Superior temporal gyrus (tissue), 1 donor: ENCODE measurements around the gene REEP3.
A peak's percentile ranks its signal among the peaks of the same experiment; 100 is the strongest.
"Not testable (repeated sequence)": the region's sequence is repeated elsewhere in the genome, so short reads cannot be mapped to it uniquely, and the experiment has no call there.

ENCODE experiments used
- DNase-seq: peaks from one replicate; pipeline ENCODE4 v3.0.0-alpha.2; 2016; ENCODE audit errors: extremely low spot score

The REEP3 gene

GRCh38 chr10:63630085-63630930, 109.1 kb downstream of the REEP3 start:
- DNase-seq, result no peak

GRCh38 chr10:63630931-63631680, 109.9 kb downstream of the REEP3 start:
- peak; percentile 71 for DNase-seq

GRCh38 chr10:63631991-63632390, 110.8 kb downstream of the REEP3 start:
- no peak for DNase-seq

- DNase-seq, result peak; percentile 73
These were observed 112.7 kb downstream of the REEP3 start for GRCh38 chr10:63633677-63634487.

- no peak for DNase-seq
These were observed 113.4 kb downstream of the REEP3 start for GRCh38 chr10:63634488-63635065.

- no peak for DNase-seq
These were observed 115.6 kb downstream of the REEP3 start for GRCh38 chr10:63636812-63637211.

- DNase-seq, result no peak
These were observed 116.7 kb downstream of the REEP3 start for GRCh38 chr10:63637901-63638327.

- no peak for DNase-seq
These were observed 120.2 kb downstream of the REEP3 start for GRCh38 chr10:63641366-63641765.

- no peak for DNase-seq
These were observed 120.6 kb downstream of the REEP3 start for GRCh38 chr10:63641799-63642198.

GRCh38 chr10:63642808-63643207, 121.6 kb downstream of the REEP3 start:
- DNase-seq, result no peak

- DNase-seq, result no peak
These were observed 123.4 kb downstream of the REEP3 start for GRCh38 chr10:63644418-63645142.

- DNase-seq, result no peak
These were observed 124.0 kb downstream of the REEP3 start for GRCh38 chr10:63645195-63645594.

GRCh38 chr10:63646491-63646890, 125.3 kb downstream of the REEP3 start:
- DNase-seq, result no peak

- DNase-seq, result no peak
These were observed 130.7 kb downstream of the REEP3 start for GRCh38 chr10:63651864-63652263.

GRCh38 chr10:63653747-63654146, 132.5 kb downstream of the REEP3 start:
- DNase-seq, result no peak

- no peak for DNase-seq
These were observed 136.6 kb downstream of the REEP3 start for GRCh38 chr10:63657761-63658160.

- DNase-seq, result not testable (repeated sequence)
These were observed 139.7 kb downstream of the REEP3 start for GRCh38 chr10:63660941-63661340.

GRCh38 chr10:63661347-63661746, 140.1 kb downstream of the REEP3 start:
- no peak for DNase-seq

GRCh38 chr10:63664341-63664885, 143.2 kb downstream of the REEP3 start:
- DNase-seq, result no peak

- not testable (repeated sequence) for DNase-seq
These were observed 143.9 kb downstream of the REEP3 start for GRCh38 chr10:63665006-63665580.
